ENCODE data around the gene COX4I2. TPM values are rescaled to one million over a fixed set of nuclear protein-coding genes. Genes with fewer than 3 reads are reported as not detected.

The COX4I2 gene
- total and polyA plus RNA-seq, 4 donors, result 0.35 to 0.81 (median 0.59) TPM; not detected in 1

DNA sequence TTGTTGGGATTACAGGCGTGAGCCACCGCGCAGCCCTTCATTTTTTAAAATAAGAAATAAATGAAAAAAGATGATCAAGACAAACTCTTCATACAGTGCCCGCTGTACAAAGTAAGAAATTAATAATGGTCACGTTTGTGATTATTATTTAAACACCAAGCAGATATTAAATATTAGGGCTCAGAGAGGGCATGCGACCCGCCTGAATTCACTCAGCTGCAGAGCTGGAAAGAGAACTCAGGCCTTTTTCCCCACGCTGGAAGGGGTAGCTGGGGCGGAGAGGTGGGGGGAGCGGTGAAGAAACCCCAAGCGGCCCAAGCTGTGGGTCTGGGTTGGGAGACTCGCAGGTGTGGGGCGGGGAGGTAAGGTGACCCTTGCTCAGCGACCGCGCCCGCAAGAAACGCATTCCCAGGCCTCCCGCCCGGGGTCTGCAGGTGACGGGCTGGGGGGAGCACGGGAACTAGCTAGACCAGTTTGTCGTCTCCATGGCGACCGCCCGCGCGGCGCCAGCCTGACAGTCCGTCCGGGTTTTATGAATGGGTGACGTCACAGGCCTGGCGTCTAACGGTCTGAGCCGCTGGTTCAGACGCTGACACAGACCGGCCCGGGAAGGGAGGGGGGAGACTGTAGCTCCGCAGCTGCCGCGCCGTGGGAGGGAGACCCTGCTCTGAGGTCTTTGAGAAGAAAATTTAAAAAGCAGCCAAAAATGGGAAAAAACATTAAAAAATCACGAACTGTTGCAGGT, 33.7 kb upstream of the COX4I2 start:
- WGBS, result 13% methylated on average over 43 of the region's 43 CpGs
- no peaks in the 10 kb centered on the region for H3K9me3 ChIP-seq (ENCODE audit: control insufficient read depth in 4 of 4, low read length in 3 of 4)
- peaks cover 0 to 1% (median 0%) of the 10 kb centered on the region in 4 donors for H3K36me3 ChIP-seq (ENCODE audit: control insufficient read depth in 4 of 4, insufficient read depth in 3 of 4, low read depth in 1 of 4, low read length in 3 of 4)
- peaks cover 3 to 39% (median 22%) of the 10 kb centered on the region in 4 donors for H3K4me1 ChIP-seq (ENCODE audit: control insufficient read depth in 4 of 4, insufficient read depth in 4 of 4, low read length in 3 of 4)
- TF ChIP-seq FOXA1 (IDR thresholded peaks at IDR 0.05), result no peak
- TF ChIP-seq RXRA (IDR thresholded peaks at IDR 0.05), result peak in 1 of 2 donors; percentile 21
- TF ChIP-seq HNF4G (IDR thresholded peaks at IDR 0.05), result no peak
- TF ChIP-seq GABPA (IDR thresholded peaks at IDR 0.05 in 1 of 2, conservative IDR thresholded peaks at IDR 0.05 in 1 of 2), result no peak
- TF ChIP-seq, protein P1, sequence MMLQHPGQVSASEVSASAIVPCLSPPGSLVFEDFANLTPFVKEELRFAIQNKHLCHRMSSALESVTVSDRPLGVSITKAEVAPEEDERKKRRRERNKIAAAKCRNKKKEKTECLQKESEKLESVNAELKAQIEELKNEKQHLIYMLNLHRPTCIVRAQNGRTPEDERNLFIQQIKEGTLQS (IDR thresholded peaks at IDR 0.05), result no peak
- TF ChIP-seq JUND (IDR thresholded peaks at IDR 0.05), result peak; percentile 23 to 30
- TF ChIP-seq, protein P2, sequence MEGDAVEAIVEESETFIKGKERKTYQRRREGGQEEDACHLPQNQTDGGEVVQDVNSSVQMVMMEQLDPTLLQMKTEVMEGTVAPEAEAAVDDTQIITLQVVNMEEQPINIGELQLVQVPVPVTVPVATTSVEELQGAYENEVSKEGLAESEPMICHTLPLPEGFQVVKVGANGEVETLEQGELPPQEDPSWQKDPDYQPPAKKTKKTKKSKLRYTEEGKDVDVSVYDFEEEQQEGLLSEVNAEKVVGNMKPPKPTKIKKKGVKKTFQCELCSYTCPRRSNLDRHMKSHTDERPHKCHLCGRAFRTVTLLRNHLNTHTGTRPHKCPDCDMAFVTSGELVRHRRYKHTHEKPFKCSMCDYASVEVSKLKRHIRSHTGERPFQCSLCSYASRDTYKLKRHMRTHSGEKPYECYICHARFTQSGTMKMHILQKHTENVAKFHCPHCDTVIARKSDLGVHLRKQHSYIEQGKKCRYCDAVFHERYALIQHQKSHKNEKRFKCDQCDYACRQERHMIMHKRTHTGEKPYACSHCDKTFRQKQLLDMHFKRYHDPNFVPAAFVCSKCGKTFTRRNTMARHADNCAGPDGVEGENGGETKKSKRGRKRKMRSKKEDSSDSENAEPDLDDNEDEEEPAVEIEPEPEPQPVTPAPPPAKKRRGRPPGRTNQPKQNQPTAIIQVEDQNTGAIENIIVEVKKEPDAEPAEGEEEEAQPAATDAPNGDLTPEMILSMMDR (IDR thresholded peaks at IDR 0.05; ENCODE audit: low read depth, low read length, missing input control), result no peak
- TF ChIP-seq NR2F2 (IDR thresholded peaks at IDR 0.05), result no peak
- TF ChIP-seq RAD21 (IDR thresholded peaks at IDR 0.05), result peak in 1 of 2 donors; percentile 14
- peak; percentile 71 for TF ChIP-seq TAF1 (conservative IDR thresholded peaks at IDR 0.05)
- TF ChIP-seq, protein P3, sequence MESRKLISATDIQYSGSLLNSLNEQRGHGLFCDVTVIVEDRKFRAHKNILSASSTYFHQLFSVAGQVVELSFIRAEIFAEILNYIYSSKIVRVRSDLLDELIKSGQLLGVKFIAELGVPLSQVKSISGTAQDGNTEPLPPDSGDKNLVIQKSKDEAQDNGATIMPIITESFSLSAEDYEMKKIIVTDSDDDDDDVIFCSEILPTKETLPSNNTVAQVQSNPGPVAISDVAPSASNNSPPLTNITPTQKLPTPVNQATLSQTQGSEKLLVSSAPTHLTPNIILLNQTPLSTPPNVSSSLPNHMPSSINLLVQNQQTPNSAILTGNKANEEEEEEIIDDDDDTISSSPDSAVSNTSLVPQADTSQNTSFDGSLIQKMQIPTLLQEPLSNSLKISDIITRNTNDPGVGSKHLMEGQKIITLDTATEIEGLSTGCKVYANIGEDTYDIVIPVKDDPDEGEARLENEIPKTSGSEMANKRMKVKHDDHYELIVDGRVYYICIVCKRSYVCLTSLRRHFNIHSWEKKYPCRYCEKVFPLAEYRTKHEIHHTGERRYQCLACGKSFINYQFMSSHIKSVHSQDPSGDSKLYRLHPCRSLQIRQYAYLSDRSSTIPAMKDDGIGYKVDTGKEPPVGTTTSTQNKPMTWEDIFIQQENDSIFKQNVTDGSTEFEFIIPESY (IDR thresholded peaks at IDR 0.05), result no peak
- TF ChIP-seq, protein P4, sequence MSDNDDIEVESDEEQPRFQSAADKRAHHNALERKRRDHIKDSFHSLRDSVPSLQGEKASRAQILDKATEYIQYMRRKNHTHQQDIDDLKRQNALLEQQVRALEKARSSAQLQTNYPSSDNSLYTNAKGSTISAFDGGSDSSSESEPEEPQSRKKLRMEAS (IDR thresholded peaks at IDR 0.05), result peak; percentile 39
- no peak for TF ChIP-seq EGR1 (IDR thresholded peaks at IDR 0.05; ENCODE audit: low read depth in 2 of 2)
- TF ChIP-seq, protein P5, sequence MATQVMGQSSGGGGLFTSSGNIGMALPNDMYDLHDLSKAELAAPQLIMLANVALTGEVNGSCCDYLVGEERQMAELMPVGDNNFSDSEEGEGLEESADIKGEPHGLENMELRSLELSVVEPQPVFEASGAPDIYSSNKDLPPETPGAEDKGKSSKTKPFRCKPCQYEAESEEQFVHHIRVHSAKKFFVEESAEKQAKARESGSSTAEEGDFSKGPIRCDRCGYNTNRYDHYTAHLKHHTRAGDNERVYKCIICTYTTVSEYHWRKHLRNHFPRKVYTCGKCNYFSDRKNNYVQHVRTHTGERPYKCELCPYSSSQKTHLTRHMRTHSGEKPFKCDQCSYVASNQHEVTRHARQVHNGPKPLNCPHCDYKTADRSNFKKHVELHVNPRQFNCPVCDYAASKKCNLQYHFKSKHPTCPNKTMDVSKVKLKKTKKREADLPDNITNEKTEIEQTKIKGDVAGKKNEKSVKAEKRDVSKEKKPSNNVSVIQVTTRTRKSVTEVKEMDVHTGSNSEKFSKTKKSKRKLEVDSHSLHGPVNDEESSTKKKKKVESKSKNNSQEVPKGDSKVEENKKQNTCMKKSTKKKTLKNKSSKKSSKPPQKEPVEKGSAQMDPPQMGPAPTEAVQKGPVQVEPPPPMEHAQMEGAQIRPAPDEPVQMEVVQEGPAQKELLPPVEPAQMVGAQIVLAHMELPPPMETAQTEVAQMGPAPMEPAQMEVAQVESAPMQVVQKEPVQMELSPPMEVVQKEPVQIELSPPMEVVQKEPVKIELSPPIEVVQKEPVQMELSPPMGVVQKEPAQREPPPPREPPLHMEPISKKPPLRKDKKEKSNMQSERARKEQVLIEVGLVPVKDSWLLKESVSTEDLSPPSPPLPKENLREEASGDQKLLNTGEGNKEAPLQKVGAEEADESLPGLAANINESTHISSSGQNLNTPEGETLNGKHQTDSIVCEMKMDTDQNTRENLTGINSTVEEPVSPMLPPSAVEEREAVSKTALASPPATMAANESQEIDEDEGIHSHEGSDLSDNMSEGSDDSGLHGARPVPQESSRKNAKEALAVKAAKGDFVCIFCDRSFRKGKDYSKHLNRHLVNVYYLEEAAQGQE (IDR thresholded peaks at IDR 0.05), result no peak
- TF ChIP-seq SP1 (IDR thresholded peaks at IDR 0.05), result no peak
- no peak for TF ChIP-seq HNF4A (conservative IDR thresholded peaks at IDR 0.05)
- no peak for TF ChIP-seq YY1 (IDR thresholded peaks at IDR 0.05)
- no peak for TF ChIP-seq FOXA2 (IDR thresholded peaks at IDR 0.05)
- no peaks in the 10 kb centered on the region for H3K27me3 ChIP-seq (ENCODE audit: control insufficient read depth in 4 of 4, insufficient read depth in 4 of 4, low read length in 3 of 4)
- peak overlapping the region; percentile 84 to 96 for H3K9ac ChIP-seq (ENCODE audit: low read depth in 1 of 2, low read length in 2 of 2)
- peak overlapping the region; percentile 87 to 89 for H3K27ac ChIP-seq (ENCODE audit: low read depth in 1 of 2, low read length in 2 of 2)
- DNase-seq (ENCODE audit: low spot score), result peak; percentile 88
- peak overlapping the region; percentile 68 to 90 (median 72) for H3K4me3 ChIP-seq (ENCODE audit: low read depth in 1 of 3, low read length in 3 of 3)

All from liver (tissue), 9 donors.